Measurements from ENCODE around the gene HNRNPU. TPM values are rescaled to one million over a fixed set of nuclear protein-coding genes. Genes with fewer than 3 reads are reported as not detected.

HNRNPU gene
- total RNA-seq, 1 donor from 2014 or later: 427 TPM

GRCh38 chr1:244841273-244841927, 22.9 kb downstream of the HNRNPU start:
- H3K9me3 Mint-ChIP-seq (ENCODE audit: unreplicated experiment): peaks cover 2% of the 10 kb centered on the region
- no peaks in the 10 kb centered on the region for H3K36me3 Mint-ChIP-seq (ENCODE audit: unreplicated experiment)
- DNase-seq: no peak
- peak overlapping the region; percentile 31 for H3K27ac Mint-ChIP-seq (ENCODE audit: unreplicated experiment)
- H3K27me3 Mint-ChIP-seq (ENCODE audit: unreplicated experiment): peaks cover 1% of the 10 kb centered on the region
- H3K4me3 Mint-ChIP-seq (ENCODE audit: unreplicated experiment): no peak overlapping the region
- peaks cover 20% of the 10 kb centered on the region for H3K4me1 Mint-ChIP-seq (ENCODE audit: low read depth, unreplicated experiment)
- TF ChIP-seq CTCF (IDR thresholded peaks at IDR 0.05; ENCODE audit: partially characterized antibody, unreplicated experiment): no peak

GRCh38 chr1:244840219-244840794, 24.0 kb downstream of the HNRNPU start:
- peaks cover 6% of the 10 kb centered on the region for H3K9me3 Mint-ChIP-seq (ENCODE audit: unreplicated experiment)
- H3K4me3 Mint-ChIP-seq (ENCODE audit: unreplicated experiment): no peak overlapping the region
- DNase-seq: no peak
- peaks cover 5% of the 10 kb centered on the region for H3K27me3 Mint-ChIP-seq (ENCODE audit: unreplicated experiment)
- no peaks in the 10 kb centered on the region for H3K36me3 Mint-ChIP-seq (ENCODE audit: unreplicated experiment)
- H3K27ac Mint-ChIP-seq (ENCODE audit: unreplicated experiment): no peak overlapping the region
- peaks cover 20% of the 10 kb centered on the region for H3K4me1 Mint-ChIP-seq (ENCODE audit: low read depth, unreplicated experiment)
- no peak for TF ChIP-seq CTCF (IDR thresholded peaks at IDR 0.05; ENCODE audit: partially characterized antibody, unreplicated experiment)

- no peaks in the 10 kb centered on the region for H3K36me3 Mint-ChIP-seq (ENCODE audit: unreplicated experiment)
- no peak for TF ChIP-seq CTCF (IDR thresholded peaks at IDR 0.05; ENCODE audit: partially characterized antibody, unreplicated experiment)
- H3K4me3 Mint-ChIP-seq (ENCODE audit: unreplicated experiment): no peak overlapping the region
- no peak overlapping the region for H3K27ac Mint-ChIP-seq (ENCODE audit: unreplicated experiment)
- no peak for DNase-seq
- H3K27me3 Mint-ChIP-seq (ENCODE audit: unreplicated experiment): peaks cover 8% of the 10 kb centered on the region
- H3K9me3 Mint-ChIP-seq (ENCODE audit: unreplicated experiment): peaks cover 8% of the 10 kb centered on the region
- peaks cover 20% of the 10 kb centered on the region for H3K4me1 Mint-ChIP-seq (ENCODE audit: low read depth, unreplicated experiment)
These were observed 24.7 kb downstream of the HNRNPU start for GRCh38 chr1:244839656-244840055.

GRCh38 chr1:244837597-244838258, 26.6 kb downstream of the HNRNPU start:
- no peak for DNase-seq
- Mint-ChIP-seq H3K36me3 (ENCODE audit: unreplicated experiment) (no peaks in the 10 kb centered on the region), H3K9me3 (ENCODE audit: unreplicated experiment) (peaks cover 18% of the 10 kb centered on the region), H3K4me3 (ENCODE audit: unreplicated experiment) (peak overlapping the region; percentile 98), H3K27ac (ENCODE audit: unreplicated experiment) (peak overlapping the region; percentile 48), H3K4me1 (ENCODE audit: low read depth, unreplicated experiment) (peaks cover 22% of the 10 kb centered on the region), H3K27me3 (ENCODE audit: unreplicated experiment) (peaks cover 12% of the 10 kb centered on the region)
- no peak for TF ChIP-seq CTCF (IDR thresholded peaks at IDR 0.05; ENCODE audit: partially characterized antibody, unreplicated experiment)

GRCh38 chr1:244836584-244836983, 27.8 kb downstream of the HNRNPU start:
- H3K4me1 Mint-ChIP-seq (ENCODE audit: low read depth, unreplicated experiment): peaks cover 21% of the 10 kb centered on the region
- H3K4me3 Mint-ChIP-seq (ENCODE audit: unreplicated experiment): peak overlapping the region; percentile 98
- no peak for DNase-seq
- peak overlapping the region; percentile 94 for H3K27ac Mint-ChIP-seq (ENCODE audit: unreplicated experiment)
- TF ChIP-seq CTCF (IDR thresholded peaks at IDR 0.05; ENCODE audit: partially characterized antibody, unreplicated experiment): no peak
- H3K36me3 Mint-ChIP-seq (ENCODE audit: unreplicated experiment): no peaks in the 10 kb centered on the region
- H3K9me3 Mint-ChIP-seq (ENCODE audit: unreplicated experiment): peaks cover 18% of the 10 kb centered on the region
- peaks cover 13% of the 10 kb centered on the region for H3K27me3 Mint-ChIP-seq (ENCODE audit: unreplicated experiment)
